Lower leg skin (tissue), 4 donors: ENCODE data around the gene ADARB2. TPM values are rescaled to one million over a fixed set of nuclear protein-coding genes. Genes with fewer than 3 reads are reported as not detected.

Experiments used
- DNase-seq, 2 donors: peaks; one replicate each; pipeline ENCODE4 v3.0.0-alpha.2; 2019; ENCODE audit warnings: low spot score in 2 of 2
- H3K4me3 ChIP-seq: fragments of 200-600 bp; sonication (generic); 2 replicates; pipeline ENCODE4 v1.5.1; 2017; ENCODE audit warnings: mild to moderate bottlenecking, low read depth; ENCODE audit not compliant: poor library complexity, severe bottlenecking
- CTCF ChIP-seq, 3 donors: fragments of 450-650 bp; IDR thresholded peaks; one replicate each; pipeline ENCODE4 v1.5.1; 2016; ENCODE audit warnings: antibody characterized with exemption in 3 of 3, mild to moderate bottlenecking in 3 of 3, moderate library complexity in 2 of 3
- POLR2A ChIP-seq, 2 donors: fragments of 450-650 bp; IDR thresholded peaks; one replicate each; pipeline ENCODE4 v1.6.1; 2016 to 2017; ENCODE audit warnings: antibody characterized with exemption in 2 of 2, mild to moderate bottlenecking in 1 of 2, moderate library complexity in 1 of 2
- WGBS, 2 donors: methylation state at CpG; one replicate each; pipeline ENCODE4 v1.1.5; 2018; 5-methylcytosine and 5-hydroxymethylcytosine counted together
- intact Hi-C: fragments of 100-400 bp; cut with DNase I; formaldehyde crosslinking; loops from one replicate; pipeline ENCODE4 v1.15.0; 2023; ENCODE audit warnings: low total_unique reads
- total RNA-seq, 4 donors: library from RNA; depleted of rRNA; stranded (reverse); fragments of >200 nt; gene quantifications; one replicate each; pipeline ENCODE4 v1.1.0, GENCODE V29; 2016

ADARB2 gene
- total RNA-seq, 4 donors from 2014 or later: 0.72 to 3.6 (median 1.8) TPM

- TF ChIP-seq POLR2A (IDR thresholded peaks at IDR 0.05) (no peak), CTCF (IDR thresholded peaks at IDR 0.05) (no peak)
- DNase-seq: peak in 1 of 2 donors; percentile 56
- intact Hi-C loops: no loop called here
- WGBS, 2 donors: 91% methylated on average over 13 to 14 of the region's 14 CpGs
- H3K4me3 ChIP-seq: no peak overlapping the region
Observed at GRCh38 chr10:1628757-1629156, 108.6 kb downstream of the ADARB2 start.

- intact Hi-C loops: no loop called here
- H3K4me3 ChIP-seq: no peak overlapping the region
- TF ChIP-seq POLR2A (IDR thresholded peaks at IDR 0.05) (no peak), CTCF (IDR thresholded peaks at IDR 0.05) (no peak)
- 75 to 83% methylated on average over 11 to 13 of the region's 14 CpGs for WGBS, 2 donors
- DNase-seq: peak in 1 of 2 donors; percentile 60
Observed at GRCh38 chr10:1627945-1628344, 109.4 kb downstream of the ADARB2 start.

- intact Hi-C loops: no loop called here
- H3K4me3 ChIP-seq: no peak overlapping the region
- WGBS, 2 donors: 87 to 89% methylated on average over 16 of the region's 16 CpGs
- DNase-seq: peak in 1 of 2 donors; percentile 83
- TF ChIP-seq CTCF (IDR thresholded peaks at IDR 0.05) (no peak), POLR2A (IDR thresholded peaks at IDR 0.05) (no peak)
Observed at GRCh38 chr10:1626835-1627234, 110.5 kb downstream of the ADARB2 start.

- intact Hi-C loops: no loop called here
- TF ChIP-seq POLR2A (IDR thresholded peaks at IDR 0.05) (no peak), CTCF (IDR thresholded peaks at IDR 0.05) (no peak)
- 71 to 76% methylated on average over 22 of the region's 22 CpGs for WGBS, 2 donors
- H3K4me3 ChIP-seq: no peak overlapping the region
- peak in 1 of 2 donors; percentile 59 for DNase-seq
Observed at GRCh38 chr10:1626410-1626809, 110.9 kb downstream of the ADARB2 start.

GRCh38 chr10:1625731-1626130, 111.6 kb downstream of the ADARB2 start:
- WGBS, 2 donors: 90 to 92% methylated on average over 11 of the region's 11 CpGs
- DNase-seq: peak in 1 of 2 donors; percentile 68

More at GRCh38 chr10:1625731-1626130, 111.6 kb downstream of the ADARB2 start:
- intact Hi-C loops: no loop called here
- no peak overlapping the region for H3K4me3 ChIP-seq
- no peak for TF ChIP-seq POLR2A (IDR thresholded peaks at IDR 0.05)
- no peak for TF ChIP-seq CTCF (IDR thresholded peaks at IDR 0.05)
